ENCODE results near the gene MAP4K4. TPM values are rescaled to one million over a fixed set of nuclear protein-coding genes. Genes with fewer than 3 reads are reported as not detected.

MAP4K4 gene
- total RNA-seq, 1 donor from 2014 or later: 427 TPM

GRCh38 chr2:101679801-101680487, 17.6 kb upstream of the MAP4K4 start:
- no peak for TF ChIP-seq CTCF (IDR thresholded peaks at IDR 0.05; ENCODE audit: unreplicated experiment)
- Mint-ChIP-seq H3K4me3 (ENCODE audit: unreplicated experiment) (no peak overlapping the region), H3K27ac (ENCODE audit: unreplicated experiment) (peak overlapping the region; percentile 31), H3K4me1 (ENCODE audit: unreplicated experiment) (peaks cover 12% of the 10 kb centered on the region), H3K9me3 (ENCODE audit: unreplicated experiment) (no peaks in the 10 kb centered on the region), H3K27me3 (ENCODE audit: unreplicated experiment) (no peaks in the 10 kb centered on the region), H3K36me3 (ENCODE audit: low read depth, unreplicated experiment) (no peaks in the 10 kb centered on the region)
- no peak for DNase-seq (ENCODE audit: low spot score)

DNA sequence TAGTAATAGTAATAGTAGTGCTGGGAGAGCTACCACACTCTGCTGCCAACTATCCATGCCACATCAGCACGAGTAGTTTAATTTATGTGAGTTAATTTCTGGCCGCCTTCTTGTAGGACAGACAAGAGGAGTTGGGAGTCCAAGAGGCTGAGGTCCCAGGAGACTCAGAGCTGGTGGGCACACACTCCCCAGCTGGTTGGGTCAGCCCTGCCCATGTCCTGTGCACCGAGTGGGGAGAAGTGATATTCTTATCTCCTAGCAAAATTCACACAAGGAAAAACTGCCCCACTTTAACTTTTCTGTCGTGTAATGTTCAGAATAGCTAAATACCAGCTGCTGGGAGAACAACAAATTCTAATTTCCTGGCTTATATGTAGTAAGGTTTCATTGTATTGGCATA, 15.2 kb upstream of the MAP4K4 start:
- no peak overlapping the region for H3K4me3 Mint-ChIP-seq (ENCODE audit: unreplicated experiment)
- no peaks in the 10 kb centered on the region for H3K9me3 Mint-ChIP-seq (ENCODE audit: unreplicated experiment)
- no peak overlapping the region for H3K27ac Mint-ChIP-seq (ENCODE audit: unreplicated experiment)
- H3K36me3 Mint-ChIP-seq (ENCODE audit: low read depth, unreplicated experiment): no peaks in the 10 kb centered on the region
- DNase-seq (ENCODE audit: low spot score): no peak
- peaks cover 12% of the 10 kb centered on the region for H3K4me1 Mint-ChIP-seq (ENCODE audit: unreplicated experiment)
- TF ChIP-seq CTCF (IDR thresholded peaks at IDR 0.05; ENCODE audit: unreplicated experiment): no peak
- H3K27me3 Mint-ChIP-seq (ENCODE audit: unreplicated experiment): no peaks in the 10 kb centered on the region

GRCh38 chr2:101684313-101684712, 13.2 kb upstream of the MAP4K4 start:
- Mint-ChIP-seq H3K4me1 (ENCODE audit: unreplicated experiment) (peaks cover 9% of the 10 kb centered on the region), H3K27me3 (ENCODE audit: unreplicated experiment) (no peaks in the 10 kb centered on the region), H3K27ac (ENCODE audit: unreplicated experiment) (no peak overlapping the region), H3K9me3 (ENCODE audit: unreplicated experiment) (no peaks in the 10 kb centered on the region), H3K4me3 (ENCODE audit: unreplicated experiment) (no peak overlapping the region), H3K36me3 (ENCODE audit: low read depth, unreplicated experiment) (no peaks in the 10 kb centered on the region)
- DNase-seq (ENCODE audit: low spot score): no peak
- no peak for TF ChIP-seq CTCF (IDR thresholded peaks at IDR 0.05; ENCODE audit: unreplicated experiment)

DNA sequence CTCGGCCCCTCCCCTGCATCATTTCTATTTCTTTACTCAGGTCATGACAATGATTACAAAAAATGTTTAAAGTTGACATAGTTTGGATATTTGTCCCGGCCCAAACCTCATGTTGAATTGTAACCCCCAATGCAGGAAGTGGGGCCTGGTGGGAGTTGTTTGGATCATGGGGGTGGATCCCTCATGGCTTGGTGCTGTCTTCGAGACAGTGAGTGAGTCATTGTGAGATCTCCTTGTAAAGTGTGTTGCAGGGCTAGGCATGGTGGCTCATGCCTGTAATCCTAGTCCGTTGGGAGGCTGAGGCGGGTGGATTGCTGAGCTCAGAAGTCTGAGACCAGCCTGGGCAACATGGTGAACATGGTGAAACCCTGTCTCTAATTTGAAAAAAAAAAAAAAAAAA, 9.2 kb upstream of the MAP4K4 start:
- no peak for TF ChIP-seq CTCF (IDR thresholded peaks at IDR 0.05; ENCODE audit: unreplicated experiment)
- DNase-seq (ENCODE audit: low spot score): no peak
- Mint-ChIP-seq H3K36me3 (ENCODE audit: low read depth, unreplicated experiment) (no peaks in the 10 kb centered on the region), H3K27ac (ENCODE audit: unreplicated experiment) (no peak overlapping the region), H3K4me3 (ENCODE audit: unreplicated experiment) (no peak overlapping the region), H3K9me3 (ENCODE audit: unreplicated experiment) (no peaks in the 10 kb centered on the region), H3K4me1 (ENCODE audit: unreplicated experiment) (peaks cover 10% of the 10 kb centered on the region), H3K27me3 (ENCODE audit: unreplicated experiment) (peaks cover 1% of the 10 kb centered on the region)

DNA sequence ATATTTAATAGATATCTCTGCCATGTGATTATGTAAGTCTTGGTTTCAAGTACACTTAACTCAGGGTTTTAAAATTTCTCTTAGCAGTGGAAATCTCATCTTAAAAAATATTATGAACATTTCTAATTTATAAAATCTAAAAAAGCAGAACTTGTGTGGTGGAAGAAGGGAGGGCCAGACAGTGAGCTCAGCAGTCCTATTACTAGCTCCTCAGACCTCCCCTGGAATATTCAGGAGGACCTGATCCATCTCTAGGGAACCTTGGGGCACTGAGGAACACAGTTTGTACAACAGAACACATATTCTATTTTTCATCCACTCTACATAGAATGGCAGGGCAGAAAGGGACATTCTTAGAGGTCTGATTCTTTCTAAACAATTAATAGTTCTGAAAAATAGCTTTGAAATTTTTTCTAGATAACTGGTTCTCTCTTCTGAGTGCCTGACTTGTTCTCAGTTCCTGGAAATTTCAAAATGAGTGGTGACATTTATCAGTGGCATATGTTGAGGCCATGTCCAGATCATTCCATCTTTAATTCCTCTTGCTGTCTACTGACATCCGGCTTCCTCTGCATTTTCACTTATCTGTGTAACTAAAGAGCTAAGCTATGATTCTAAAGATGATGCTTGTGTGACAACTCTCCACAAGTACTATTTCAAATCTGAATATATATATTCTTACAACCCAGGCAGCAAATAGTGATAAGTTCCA, 8.2 kb upstream of the MAP4K4 start:
- no peaks in the 10 kb centered on the region for H3K9me3 Mint-ChIP-seq (ENCODE audit: unreplicated experiment)
- no peak overlapping the region for H3K27ac Mint-ChIP-seq (ENCODE audit: unreplicated experiment)
- peaks cover 1% of the 10 kb centered on the region for H3K27me3 Mint-ChIP-seq (ENCODE audit: unreplicated experiment)
- no peak overlapping the region for H3K4me3 Mint-ChIP-seq (ENCODE audit: unreplicated experiment)
- TF ChIP-seq CTCF (IDR thresholded peaks at IDR 0.05; ENCODE audit: unreplicated experiment): no peak
- DNase-seq (ENCODE audit: low spot score): no peak
- H3K4me1 Mint-ChIP-seq (ENCODE audit: unreplicated experiment): peaks cover 10% of the 10 kb centered on the region
- no peaks in the 10 kb centered on the region for H3K36me3 Mint-ChIP-seq (ENCODE audit: low read depth, unreplicated experiment)

All from endothelial cell (in vitro differentiated cells).